Ascending aorta (tissue), 2 donors: ENCODE results near the gene HHEX. TPM values are rescaled to one million over a fixed set of nuclear protein-coding genes. Genes with fewer than 3 reads are reported as not detected.

Experiments
- DNase-seq, 2 donors: peaks; one replicate each; pipeline ENCODE4 v3.0.0-alpha.2; 2019; ENCODE audit warnings: low spot score in 2 of 2
- H3K27ac ChIP-seq, 2 donors: fragments of 200-600 bp; sonication (generic); one replicate each; pipeline ENCODE4 v1.5.1; 2016 to 2017; ENCODE audit warnings: mild to moderate bottlenecking in 1 of 2
- H3K27me3 ChIP-seq: fragments of 200-600 bp; sonication (generic); one replicate; pipeline ENCODE4 v1.5.1; 2017
- H3K36me3 ChIP-seq, 2 donors: fragments of 200-600 bp; sonication (generic); one replicate each; pipeline ENCODE4 v1.5.1; 2016
- H3K4me1 ChIP-seq, 2 donors: fragments of 200-600 bp; sonication (generic); one replicate each; pipeline ENCODE4 v1.5.1; 2016 to 2017; ENCODE audit warnings: mild to moderate bottlenecking in 1 of 2
- H3K4me3 ChIP-seq, 2 donors: fragments of 200-600 bp; sonication (generic); one replicate each; pipeline ENCODE4 v1.5.1; 2016 to 2017; ENCODE audit warnings: mild to moderate bottlenecking in 1 of 2
- H3K9me3 ChIP-seq, 2 donors: fragments of 200-600 bp; sonication (generic); one replicate each; pipeline ENCODE4 v1.5.1; 2016
- intact Hi-C: fragments of 100-400 bp; cut with DNase I; formaldehyde crosslinking; loops from one replicate; pipeline ENCODE4 v1.15.1; 2023
- total RNA-seq: library from RNA; depleted of rRNA; stranded (reverse); fragments of >200 nt; gene quantifications from one replicate; pipeline ENCODE4 v1.1.0, GENCODE V29; 2016
- TF ChIP-seq, protein P1 (sequence below), 3 experiments: fragments of 200-600 bp in 2 of 3; fragments of 450-650 bp in 1 of 3; sonication (generic) in 2 of 3; IDR thresholded peaks; one replicate each; pipeline ENCODE4 v1.5.1; 2016 to 2019; ENCODE audit warnings: antibody characterized with exemption in 3 of 3, mild to moderate bottlenecking in 1 of 3, moderate library complexity in 1 of 3

Gene HHEX
- total RNA-seq, 1 donor from 2014 or later: 18.5 TPM

- H3K27me3 ChIP-seq: no peaks in the 10 kb centered on the region
- no peaks in the 10 kb centered on the region for H3K9me3 ChIP-seq
- H3K27ac ChIP-seq: no peak overlapping the region
- H3K4me1 ChIP-seq: no peaks in the 10 kb centered on the region
- intact Hi-C loops: no loop called here
- TF ChIP-seq, protein P1, sequence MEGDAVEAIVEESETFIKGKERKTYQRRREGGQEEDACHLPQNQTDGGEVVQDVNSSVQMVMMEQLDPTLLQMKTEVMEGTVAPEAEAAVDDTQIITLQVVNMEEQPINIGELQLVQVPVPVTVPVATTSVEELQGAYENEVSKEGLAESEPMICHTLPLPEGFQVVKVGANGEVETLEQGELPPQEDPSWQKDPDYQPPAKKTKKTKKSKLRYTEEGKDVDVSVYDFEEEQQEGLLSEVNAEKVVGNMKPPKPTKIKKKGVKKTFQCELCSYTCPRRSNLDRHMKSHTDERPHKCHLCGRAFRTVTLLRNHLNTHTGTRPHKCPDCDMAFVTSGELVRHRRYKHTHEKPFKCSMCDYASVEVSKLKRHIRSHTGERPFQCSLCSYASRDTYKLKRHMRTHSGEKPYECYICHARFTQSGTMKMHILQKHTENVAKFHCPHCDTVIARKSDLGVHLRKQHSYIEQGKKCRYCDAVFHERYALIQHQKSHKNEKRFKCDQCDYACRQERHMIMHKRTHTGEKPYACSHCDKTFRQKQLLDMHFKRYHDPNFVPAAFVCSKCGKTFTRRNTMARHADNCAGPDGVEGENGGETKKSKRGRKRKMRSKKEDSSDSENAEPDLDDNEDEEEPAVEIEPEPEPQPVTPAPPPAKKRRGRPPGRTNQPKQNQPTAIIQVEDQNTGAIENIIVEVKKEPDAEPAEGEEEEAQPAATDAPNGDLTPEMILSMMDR (IDR thresholded peaks at IDR 0.05): no peak
- DNase-seq: no peak
- H3K36me3 ChIP-seq: no peaks in the 10 kb centered on the region
- H3K4me3 ChIP-seq: no peak overlapping the region
Measured at GRCh38 chr10:92719991-92720830, 30.5 kb downstream of the HHEX start.

DNA sequence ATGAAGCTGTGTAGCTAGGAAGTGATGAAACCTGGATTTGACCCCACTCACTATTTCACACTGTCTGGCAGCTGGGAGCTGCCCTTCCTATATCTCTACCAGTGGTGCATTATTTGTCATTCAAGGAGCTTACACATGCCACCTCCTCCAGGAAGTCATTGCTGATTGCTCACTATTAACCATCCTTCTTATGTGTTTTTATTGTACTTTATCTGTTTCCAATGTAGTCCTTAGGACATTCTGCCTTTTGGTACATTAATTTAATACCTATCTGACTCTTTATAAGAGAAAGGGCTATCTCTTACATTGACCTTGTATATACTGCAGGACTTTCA is 31.0 kb downstream of the HHEX start:
- TF ChIP-seq, protein P1 (IDR thresholded peaks at IDR 0.05): no peak
- Histone ChIP-seq H3K4me3 (no peak overlapping the region), H3K36me3 (no peaks in the 10 kb centered on the region), H3K9me3 (no peaks in the 10 kb centered on the region), H3K27me3 (no peaks in the 10 kb centered on the region), H3K27ac (no peak overlapping the region), H3K4me1 (no peaks in the 10 kb centered on the region)
- intact Hi-C loops: no loop called here
- DNase-seq: no peak

- no peak overlapping the region for H3K4me3 ChIP-seq
- H3K4me1 ChIP-seq: no peaks in the 10 kb centered on the region
- intact Hi-C loops: no loop called here
- TF ChIP-seq, protein P1 (IDR thresholded peaks at IDR 0.05): no peak
- no peak overlapping the region for H3K27ac ChIP-seq
- no peaks in the 10 kb centered on the region for H3K36me3 ChIP-seq
- no peaks in the 10 kb centered on the region for H3K27me3 ChIP-seq
- no peak for DNase-seq
- H3K9me3 ChIP-seq: no peaks in the 10 kb centered on the region
Measured at GRCh38 chr10:92722349-92722748, 32.6 kb downstream of the HHEX start.

DNA sequence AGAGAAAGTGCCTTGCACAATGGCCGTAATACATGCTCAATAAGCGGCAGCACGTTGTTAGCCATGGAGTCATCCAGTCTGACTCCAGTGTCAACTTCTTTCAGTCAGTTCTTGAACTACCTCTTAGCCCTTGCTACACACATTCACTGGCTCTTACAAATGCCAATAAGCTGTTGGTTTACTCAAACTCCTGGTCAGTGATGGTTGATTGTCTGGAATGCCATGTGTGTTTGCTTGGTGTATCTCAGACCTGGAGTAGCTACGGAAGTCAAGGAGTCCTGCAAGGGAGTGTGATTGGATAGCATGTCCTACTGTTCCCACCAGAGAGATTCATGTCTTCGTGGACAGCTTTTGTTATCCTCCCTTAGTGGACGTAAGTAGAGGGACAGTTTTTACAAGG is 37.4 kb downstream of the HHEX start:
- no peaks in the 10 kb centered on the region for H3K27me3 ChIP-seq
- H3K36me3 ChIP-seq: no peaks in the 10 kb centered on the region
- intact Hi-C loops: no loop called here
- no peak overlapping the region for H3K27ac ChIP-seq
- TF ChIP-seq, protein P1 (IDR thresholded peaks at IDR 0.05): no peak
- no peaks in the 10 kb centered on the region for H3K4me1 ChIP-seq
- no peaks in the 10 kb centered on the region for H3K9me3 ChIP-seq
- no peak for DNase-seq
- no peak overlapping the region for H3K4me3 ChIP-seq

- no peak for DNase-seq
- intact Hi-C loops: no loop called here
- Histone ChIP-seq H3K36me3 (no peaks in the 10 kb centered on the region), H3K4me1 (no peaks in the 10 kb centered on the region), H3K4me3 (no peak overlapping the region), H3K27ac (no peak overlapping the region), H3K27me3 (no peaks in the 10 kb centered on the region), H3K9me3 (no peaks in the 10 kb centered on the region)
- TF ChIP-seq, protein P1 (IDR thresholded peaks at IDR 0.05): no peak
Measured at GRCh38 chr10:92727550-92727949, 37.8 kb downstream of the HHEX start.
